GM18868 (cell line): ENCODE results near the gene AEN.

Source experiments
- ATAC-seq: cut with Tn5 transposase; IDR thresholded peaks from one replicate; pipeline ENCODE4 v1.9.1; 2021; ENCODE audit warnings: mild to moderate bottlenecking, moderate library complexity; ENCODE audit not compliant: unreplicated experiment

AEN gene

GRCh38 chr15:88649753-88650551 is 28.8 kb downstream of the AEN start:
- no peak for ATAC-seq

DNA sequence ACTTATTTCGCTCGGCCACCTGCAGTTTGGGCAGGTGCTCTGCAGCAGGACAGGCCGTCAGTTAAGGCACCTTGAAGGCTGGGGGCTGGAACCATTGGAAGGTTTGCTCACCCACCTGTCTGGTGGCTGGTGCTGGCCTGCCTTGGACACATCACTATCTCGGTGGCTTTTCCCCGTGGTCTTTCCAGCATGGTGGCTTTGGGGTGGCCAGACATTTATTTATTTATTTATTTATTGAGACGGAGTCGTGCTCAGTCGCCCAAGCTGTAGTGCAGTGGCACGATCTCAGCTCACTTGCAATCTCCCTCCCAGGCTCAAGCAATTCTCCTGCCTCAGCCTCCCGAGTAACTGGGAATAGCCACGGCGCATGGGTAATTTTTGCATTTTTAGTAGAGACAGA is 29.4 kb downstream of the AEN start:
- no peak for ATAC-seq

DNA sequence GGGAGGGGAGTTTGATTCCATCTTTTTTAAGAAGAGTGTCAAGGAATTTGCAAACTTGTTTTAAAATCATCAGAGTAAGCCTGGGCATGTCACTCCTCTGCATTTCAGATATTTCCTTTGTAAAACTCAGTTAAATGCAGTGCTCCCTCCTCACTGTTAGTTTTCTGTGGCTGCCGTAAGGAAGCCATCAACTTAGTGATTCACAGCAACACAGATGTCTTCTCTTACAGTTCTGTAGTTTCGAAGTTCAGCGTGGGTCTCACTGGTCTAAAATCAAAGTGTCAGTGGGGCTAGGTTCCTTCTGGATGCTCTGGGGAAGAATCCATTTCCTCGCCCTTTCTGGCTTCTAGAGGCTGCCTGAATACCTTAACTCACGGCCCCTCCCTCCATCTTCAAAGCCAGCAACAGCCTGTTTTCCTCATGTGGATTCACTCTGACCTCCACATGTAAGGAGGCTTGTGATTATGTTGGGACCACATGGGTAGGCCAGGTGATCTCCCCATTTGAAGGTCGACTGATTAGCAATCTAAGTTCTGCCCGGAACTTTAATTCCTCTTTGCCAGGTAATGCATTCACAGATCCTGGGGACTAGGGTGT is 30.1 kb downstream of the AEN start:
- ATAC-seq = no peak

DNA sequence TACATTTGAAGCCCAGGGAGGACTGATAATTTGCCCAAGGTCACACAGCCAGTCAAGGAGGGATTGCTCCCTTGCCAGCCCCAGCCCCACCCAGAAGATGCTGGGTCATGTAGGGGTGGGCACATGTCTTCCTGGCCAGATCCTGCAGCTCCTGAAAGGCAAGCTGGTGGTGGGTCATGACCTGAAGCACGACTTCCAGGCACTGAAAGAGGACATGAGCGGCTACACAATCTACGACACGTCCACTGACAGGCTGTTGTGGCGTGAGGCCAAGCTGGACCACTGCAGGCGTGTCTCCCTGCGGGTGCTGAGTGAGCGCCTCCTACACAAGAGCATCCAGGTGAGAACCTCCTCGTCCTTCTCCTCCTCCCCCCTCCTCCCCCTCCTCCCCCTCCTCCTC is 30.8 kb downstream of the AEN start:
- no peak for ATAC-seq

DNA sequence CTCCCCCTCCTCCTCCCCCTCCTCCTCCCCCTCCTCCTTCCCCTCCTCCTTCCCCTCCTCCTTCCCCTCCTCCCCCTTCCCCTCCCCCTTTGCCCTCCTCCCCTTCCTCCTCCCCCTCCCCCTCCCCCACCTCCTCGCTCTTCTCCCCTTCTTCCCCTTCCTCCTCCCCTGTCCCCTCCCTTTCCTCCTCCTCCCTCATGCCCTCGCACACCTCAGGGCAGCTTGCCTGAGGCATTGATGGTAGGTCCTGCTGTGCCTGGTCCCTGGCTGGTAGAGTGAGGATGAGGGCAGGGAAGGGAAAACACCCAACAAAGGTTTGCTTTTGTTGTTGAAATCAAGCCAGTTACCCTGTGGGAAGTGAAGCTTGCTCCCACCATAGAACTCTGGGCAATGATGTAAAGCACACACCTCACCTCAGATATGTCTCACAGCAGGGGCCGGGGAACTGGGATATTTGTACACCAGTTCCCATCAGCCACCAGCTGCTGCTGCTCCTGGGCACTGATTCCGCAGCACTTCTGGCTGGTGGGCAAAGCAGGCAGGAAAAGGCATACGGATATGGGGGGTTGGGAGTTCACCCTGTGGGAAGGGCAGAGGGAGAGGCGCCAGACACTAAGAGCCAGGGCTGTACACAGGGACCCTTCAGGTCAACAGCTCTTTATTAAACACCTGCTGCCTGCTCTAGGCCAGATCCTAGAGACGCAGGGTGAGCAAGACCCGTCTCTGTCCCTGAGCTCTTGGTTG is 31.5 kb downstream of the AEN start:
- no peak for ATAC-seq

- no peak for ATAC-seq
Observed at GRCh38 chr15:88653200-88654064, 32.3 kb downstream of the AEN start.

DNA sequence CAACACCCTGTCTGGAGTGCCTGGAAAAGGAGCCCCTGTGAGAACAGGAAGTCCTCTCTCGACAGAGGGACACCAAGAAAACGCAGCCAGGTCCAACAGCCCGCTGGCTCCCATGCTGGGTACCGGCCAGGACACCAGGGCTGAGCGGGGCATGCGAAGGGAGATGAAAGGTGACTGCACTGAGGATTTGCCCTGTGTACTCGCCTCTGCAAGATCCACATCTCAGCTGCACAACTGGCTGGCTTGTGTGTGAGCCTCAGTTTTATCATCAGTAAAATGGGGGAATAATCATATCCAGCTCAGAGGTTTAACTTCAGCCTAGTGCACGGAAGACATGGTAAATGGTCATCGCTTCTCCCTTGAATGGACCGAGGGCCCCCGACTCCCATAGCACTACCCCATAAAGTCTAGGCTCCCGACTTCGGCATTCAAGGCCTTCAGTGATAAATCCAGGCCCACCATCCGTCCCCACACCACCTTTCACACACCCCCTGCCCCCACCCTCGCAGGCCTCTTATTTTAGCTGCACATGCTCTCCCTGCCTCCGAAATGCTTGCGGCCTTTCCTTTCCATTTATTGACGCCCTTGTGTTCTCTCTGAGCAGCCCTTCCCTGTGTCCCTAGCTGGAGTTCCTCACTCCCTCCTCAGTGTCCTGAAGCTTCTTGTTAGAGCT is 33.4 kb downstream of the AEN start:
- no peak for ATAC-seq

DNA sequence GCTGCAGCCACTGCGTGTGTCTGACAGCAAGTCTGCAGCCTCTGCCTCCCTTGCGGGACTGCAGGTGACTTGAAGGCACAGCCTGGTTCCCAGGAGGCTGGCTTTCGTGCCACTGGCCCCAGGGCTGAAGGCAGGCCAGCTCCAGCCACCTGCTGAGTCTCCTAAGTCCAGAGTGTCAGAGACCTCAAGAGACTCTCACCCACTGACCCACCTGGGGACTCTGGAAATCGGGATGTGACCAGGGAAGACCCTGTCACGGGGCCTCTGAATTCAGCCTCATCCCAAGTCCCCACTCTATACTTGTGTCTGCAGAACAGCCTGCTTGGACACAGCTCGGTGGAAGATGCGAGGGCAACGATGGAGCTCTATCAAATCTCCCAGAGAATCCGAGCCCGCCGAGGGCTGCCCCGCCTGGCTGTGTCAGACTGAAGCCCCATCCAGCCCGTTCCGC is 34.0 kb downstream of the AEN start:
- ATAC-seq = no peak

DNA sequence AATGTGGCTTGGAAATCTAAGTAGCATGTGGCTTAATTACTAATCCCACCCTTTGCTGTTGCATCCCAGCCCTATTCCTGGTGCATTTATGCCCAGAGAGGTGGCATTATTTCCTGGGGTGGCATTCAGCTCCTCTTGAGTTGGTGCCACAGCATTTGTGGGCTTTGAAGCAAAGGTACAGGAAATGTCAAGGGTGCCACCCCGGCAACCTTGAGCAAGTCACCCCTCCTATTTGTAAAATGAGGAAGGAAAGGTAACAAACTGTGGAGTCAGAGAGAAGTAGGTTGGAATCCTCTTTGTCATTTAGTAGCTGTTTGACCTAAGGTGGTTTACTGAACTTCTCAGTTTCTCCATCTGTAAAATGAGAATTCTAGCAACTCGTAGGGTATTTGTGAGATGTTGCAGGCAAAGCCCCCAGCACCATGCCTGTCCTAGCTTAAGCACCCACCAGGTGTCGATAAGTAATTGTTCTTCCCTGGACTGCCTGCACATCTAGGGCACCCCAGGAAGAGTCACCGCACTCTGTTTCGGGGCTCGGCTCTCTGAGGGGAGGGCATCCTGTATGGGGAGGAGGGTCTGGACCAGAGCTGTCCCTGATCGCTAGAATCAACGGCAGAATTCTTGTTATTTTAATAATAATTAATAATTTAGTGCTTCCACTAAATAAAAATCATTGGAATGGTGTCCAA is 34.8 kb downstream of the AEN start:
- no peak for ATAC-seq

DNA sequence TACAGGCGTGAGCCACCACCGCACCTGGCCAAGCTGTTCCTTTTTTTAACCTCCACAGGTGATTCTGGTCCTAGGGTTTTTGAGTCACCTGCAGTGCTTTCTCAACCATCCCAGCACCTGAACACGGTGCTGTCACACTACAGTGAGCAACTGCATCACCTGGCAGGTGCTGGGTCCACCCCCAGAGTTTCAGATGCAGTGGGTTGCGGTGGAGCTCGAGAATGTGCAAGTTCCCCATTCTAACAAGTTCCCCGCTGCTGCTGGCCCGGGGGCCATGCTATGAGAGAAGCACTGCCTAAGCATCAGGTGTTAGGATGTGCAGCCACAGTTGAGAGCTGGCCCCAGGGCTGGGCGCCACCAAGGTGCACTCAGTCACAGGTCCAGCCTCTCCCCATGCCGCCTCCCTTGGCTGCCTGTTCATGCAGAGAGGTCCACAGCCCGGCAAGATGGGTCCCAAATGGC is 35.7 kb downstream of the AEN start:
- peak; percentile 95 for ATAC-seq

DNA sequence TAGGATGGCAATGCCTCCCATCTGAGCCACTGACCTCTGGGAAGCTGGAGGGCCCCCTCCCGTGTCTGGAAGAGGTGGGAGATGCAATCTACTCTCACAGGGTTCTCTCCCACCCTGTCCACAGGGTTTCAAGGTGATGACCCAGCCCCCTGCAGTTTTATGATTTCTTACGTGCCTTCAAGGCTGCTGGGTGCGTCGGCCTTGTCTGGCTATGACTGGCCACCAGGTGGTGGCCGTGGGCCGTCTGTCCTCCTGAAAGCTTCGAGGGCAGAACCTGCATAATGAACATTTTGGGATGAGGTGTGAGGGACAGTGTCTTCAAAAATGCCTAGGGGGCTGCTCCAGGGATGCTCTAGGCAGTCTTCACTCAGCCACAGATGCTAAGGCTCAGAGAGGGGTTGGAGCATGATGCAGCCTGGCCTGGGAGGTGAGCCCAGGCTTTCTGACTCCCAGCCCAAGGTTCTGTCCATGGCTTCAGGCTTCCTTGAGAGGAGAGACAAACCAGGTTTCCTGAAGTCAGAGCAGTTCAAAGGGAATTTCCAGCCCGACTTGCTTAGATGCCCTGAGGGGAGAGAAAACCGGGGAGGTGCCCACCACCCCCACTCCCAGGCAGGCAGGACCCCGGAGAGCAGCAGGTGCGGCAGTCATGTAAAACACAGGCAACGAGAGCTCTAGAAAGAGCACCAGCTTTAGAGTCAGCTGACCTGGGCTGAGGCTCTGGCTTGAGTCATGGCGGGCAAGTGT is 36.4 kb downstream of the AEN start:
- ATAC-seq = no peak

DNA sequence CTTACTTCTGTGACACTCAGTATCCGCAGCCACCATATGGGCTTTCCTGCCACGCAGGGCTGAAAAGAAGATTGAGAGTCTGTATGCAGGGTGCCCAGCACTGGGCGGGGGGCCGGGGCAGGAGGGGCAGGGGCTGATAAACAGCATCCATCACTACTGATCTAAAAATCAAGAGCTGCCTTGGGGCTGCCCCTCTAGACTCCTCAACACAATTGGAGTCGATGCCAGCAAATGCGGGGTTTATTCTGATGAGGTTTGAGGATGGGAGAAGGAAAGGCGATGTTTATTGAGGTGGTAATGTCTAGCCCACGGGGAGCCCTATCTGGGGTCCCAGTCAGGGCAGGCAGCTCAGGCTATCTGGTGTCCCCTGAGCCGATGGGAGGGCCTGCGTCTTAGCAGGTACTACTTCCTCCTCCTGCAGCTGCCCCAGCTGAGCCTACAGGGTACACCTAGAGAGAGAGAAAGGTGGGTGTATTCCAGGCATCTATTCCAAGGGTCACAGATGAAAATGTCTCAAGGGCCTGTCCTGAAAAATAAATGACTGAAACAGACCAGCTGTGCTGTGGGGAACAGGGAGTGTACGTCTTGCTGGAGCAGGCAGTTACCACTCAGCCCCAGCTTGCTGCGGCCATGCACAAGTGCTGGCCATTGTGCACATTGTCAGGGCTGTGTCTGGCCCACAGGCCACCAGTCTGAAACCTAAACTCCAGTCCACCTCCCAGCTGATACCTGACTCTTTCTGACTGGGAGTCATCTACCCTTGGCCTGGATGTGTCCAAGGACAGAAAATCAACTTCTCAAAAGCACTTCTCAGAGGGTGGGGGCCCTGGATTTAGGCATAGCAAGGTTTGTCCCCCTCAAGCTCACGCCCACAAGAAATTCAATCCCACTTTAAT is 37.2 kb downstream of the AEN start:
- ATAC-seq = no peak

DNA sequence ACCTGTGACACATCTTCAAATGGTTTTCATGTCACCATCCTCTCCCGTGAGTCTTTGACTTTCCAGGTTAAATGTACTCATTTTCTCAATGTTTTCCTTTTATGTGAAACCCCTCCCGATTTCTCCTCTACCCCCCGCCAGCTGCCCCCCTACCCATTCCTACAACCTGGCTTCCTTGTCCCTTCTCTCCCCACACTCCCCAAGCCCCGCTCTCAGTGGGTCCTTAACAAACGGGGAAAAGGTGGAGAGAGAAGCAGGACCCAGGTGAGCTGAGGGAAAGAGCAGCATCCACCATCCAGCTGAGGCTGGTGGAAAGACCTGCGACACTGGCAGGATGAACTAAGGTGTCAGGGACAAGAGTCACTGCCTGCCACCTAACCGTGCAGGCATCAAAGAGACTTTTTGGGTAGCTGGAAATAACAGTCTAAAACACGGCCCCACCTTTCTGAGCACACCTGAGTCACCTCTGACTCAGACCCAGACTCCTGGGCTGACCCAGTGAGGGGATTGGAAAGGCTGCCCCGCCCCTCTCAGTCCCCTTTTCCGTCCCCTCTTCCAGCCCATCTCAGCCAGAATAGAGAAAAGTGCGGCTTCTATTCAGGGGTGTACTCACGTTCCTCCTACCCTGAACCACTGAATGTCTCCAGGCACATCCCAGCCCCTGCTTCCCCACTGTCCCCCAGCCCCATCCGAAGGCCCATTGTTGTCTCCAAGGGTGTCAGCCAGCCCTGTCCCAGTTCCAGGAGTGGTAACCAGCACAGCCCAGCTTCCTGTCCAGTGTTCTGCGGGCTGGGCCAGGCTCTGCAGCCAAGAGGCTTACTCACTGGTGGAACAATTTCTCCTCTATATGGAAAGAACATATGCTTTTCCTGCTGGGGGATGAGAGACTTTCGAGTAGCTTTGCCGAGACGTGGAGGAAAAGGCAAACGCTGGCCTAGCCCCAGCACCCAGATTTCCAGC is 38.1 kb downstream of the AEN start:
- no peak for ATAC-seq

- no peak for ATAC-seq
Observed at GRCh38 chr15:88661041-88661700, 40.0 kb downstream of the AEN start.

- ATAC-seq = no peak
Observed at GRCh38 chr15:88661761-88662556, 40.8 kb downstream of the AEN start.
